ENCODE data around the gene CCDC63.

DNA sequence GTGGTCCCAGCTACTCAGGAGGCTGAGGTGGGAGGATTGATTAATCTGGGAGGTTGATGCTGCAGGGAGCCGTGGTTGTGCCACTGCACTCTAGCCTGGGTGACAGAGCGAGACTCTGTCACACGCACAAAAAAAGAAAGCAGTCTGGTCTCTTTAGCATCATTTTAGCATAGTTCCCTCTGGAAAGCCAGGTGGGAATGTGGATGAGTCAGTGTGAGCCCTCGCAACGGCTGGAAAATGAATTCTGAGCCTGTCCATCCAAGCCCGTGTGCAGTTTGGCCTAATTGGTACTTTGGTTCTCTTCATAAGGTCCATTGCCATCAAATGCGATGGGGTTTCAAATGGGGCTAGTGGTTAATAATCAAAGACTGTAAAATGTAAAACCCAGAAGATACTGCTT is 71.2 kb downstream of the CCDC63 start:
- no peak for TF ChIP-seq CTCF (IDR thresholded peaks at IDR 0.05; ENCODE audit: insufficient read depth, low read length)
- no peak for TF ChIP-seq POLR2AphosphoS5 (IDR thresholded peaks at IDR 0.05; ENCODE audit: low read depth)
- TF ChIP-seq GABPA (IDR thresholded peaks at IDR 0.05; ENCODE audit: low read depth) = no peak
- TF ChIP-seq, protein P1, sequence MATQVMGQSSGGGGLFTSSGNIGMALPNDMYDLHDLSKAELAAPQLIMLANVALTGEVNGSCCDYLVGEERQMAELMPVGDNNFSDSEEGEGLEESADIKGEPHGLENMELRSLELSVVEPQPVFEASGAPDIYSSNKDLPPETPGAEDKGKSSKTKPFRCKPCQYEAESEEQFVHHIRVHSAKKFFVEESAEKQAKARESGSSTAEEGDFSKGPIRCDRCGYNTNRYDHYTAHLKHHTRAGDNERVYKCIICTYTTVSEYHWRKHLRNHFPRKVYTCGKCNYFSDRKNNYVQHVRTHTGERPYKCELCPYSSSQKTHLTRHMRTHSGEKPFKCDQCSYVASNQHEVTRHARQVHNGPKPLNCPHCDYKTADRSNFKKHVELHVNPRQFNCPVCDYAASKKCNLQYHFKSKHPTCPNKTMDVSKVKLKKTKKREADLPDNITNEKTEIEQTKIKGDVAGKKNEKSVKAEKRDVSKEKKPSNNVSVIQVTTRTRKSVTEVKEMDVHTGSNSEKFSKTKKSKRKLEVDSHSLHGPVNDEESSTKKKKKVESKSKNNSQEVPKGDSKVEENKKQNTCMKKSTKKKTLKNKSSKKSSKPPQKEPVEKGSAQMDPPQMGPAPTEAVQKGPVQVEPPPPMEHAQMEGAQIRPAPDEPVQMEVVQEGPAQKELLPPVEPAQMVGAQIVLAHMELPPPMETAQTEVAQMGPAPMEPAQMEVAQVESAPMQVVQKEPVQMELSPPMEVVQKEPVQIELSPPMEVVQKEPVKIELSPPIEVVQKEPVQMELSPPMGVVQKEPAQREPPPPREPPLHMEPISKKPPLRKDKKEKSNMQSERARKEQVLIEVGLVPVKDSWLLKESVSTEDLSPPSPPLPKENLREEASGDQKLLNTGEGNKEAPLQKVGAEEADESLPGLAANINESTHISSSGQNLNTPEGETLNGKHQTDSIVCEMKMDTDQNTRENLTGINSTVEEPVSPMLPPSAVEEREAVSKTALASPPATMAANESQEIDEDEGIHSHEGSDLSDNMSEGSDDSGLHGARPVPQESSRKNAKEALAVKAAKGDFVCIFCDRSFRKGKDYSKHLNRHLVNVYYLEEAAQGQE (IDR thresholded peaks at IDR 0.05; ENCODE audit: insufficient replicate concordance, low read depth) = no peak
- TF ChIP-seq SPI1 (IDR thresholded peaks at IDR 0.05; ENCODE audit: borderline replicate concordance, low read depth) = no peak

Data from HL-60 (cell line).